NCI-H128 (cell line): ENCODE measurements around the gene VPS50.

Experiments used
- DNase-seq: peaks from one replicate; lab custom pipeline; 2025; ENCODE audit not compliant: unreplicated experiment; lab: John Stamatoyannopoulos, UW

Gene VPS50

GRCh38 chr7:93231799-93232672 is at the start of gene VPS50:
VPS50 (plus strand) TSS chr7:93232366; CDS start chr7:93232468, 102 bp downstream.
- peak; percentile 79 for DNase-seq

GRCh38 chr7:93185303-93186027 is 46.7 kb upstream of the VPS50 start:
- no peak for DNase-seq

- no peak for DNase-seq
These were observed 43.1 kb upstream of the VPS50 start for GRCh38 chr7:93188870-93189634.

GRCh38 chr7:93194386-93194785 is 37.8 kb upstream of the VPS50 start:
- DNase-seq: no peak

GRCh38 chr7:93196336-93196735 is 35.8 kb upstream of the VPS50 start:
- DNase-seq: no peak

- DNase-seq: no peak
These were observed 33.7 kb upstream of the VPS50 start for GRCh38 chr7:93198472-93198871.

- no peak for DNase-seq
These were observed 29.4 kb upstream of the VPS50 start for GRCh38 chr7:93202594-93203250.

- no peak for DNase-seq
These were observed 28.7 kb upstream of the VPS50 start for GRCh38 chr7:93203496-93203895.

GRCh38 chr7:93205046-93205445 is 27.1 kb upstream of the VPS50 start:
- no peak for DNase-seq

- no peak for DNase-seq
These were observed 20.8 kb upstream of the VPS50 start for GRCh38 chr7:93211228-93211818.

GRCh38 chr7:93212881-93213280 is 19.3 kb upstream of the VPS50 start:
- no peak for DNase-seq

- DNase-seq: no peak
These were observed 13.0 kb upstream of the VPS50 start for GRCh38 chr7:93218997-93219827.

GRCh38 chr7:93219868-93220267 is 12.3 kb upstream of the VPS50 start:
- no peak for DNase-seq

- no peak for DNase-seq
These were observed 5.9 kb upstream of the VPS50 start, which contains the start of gene HEPACAM2 for GRCh38 chr7:93226310-93226709. HEPACAM2 (minus strand) TSS chr7:93226469.

- DNase-seq: peak; percentile 26
These were observed 3.9 kb upstream of the VPS50 start for GRCh38 chr7:93228302-93228701.

GRCh38 chr7:93231259-93231658 is 907 bp upstream of the VPS50 start:
- DNase-seq: no peak

GRCh38 chr7:93232673-93233018 is 480 bp downstream of the VPS50 start:
- no peak for DNase-seq

- DNase-seq: no peak
These were observed 3.4 kb downstream of the VPS50 start for GRCh38 chr7:93235541-93235940.

GRCh38 chr7:93238131-93238530 is 6.0 kb downstream of the VPS50 start:
- no peak for DNase-seq

GRCh38 chr7:93238748-93239147 is 6.6 kb downstream of the VPS50 start:
- DNase-seq: no peak
